GM06990 (cell line): ENCODE measurements around the gene NINJ1.

Experiments
- DNase-seq: peaks from one replicate; pipeline ENCODE4 v3.0.0-alpha.2; 2011; ENCODE audit not compliant: insufficient read length; ENCODE audit errors: extremely low read depth
- H3K27me3 ChIP-seq: replicated peaks from 2 replicates; pipeline ENCODE4 v1.6.0; 2011; ENCODE audit warnings: low read length; ENCODE audit not compliant: control insufficient read depth, insufficient read depth
- H3K36me3 ChIP-seq: 2 replicates; pipeline ENCODE4 v1.5.1; 2011; ENCODE audit warnings: low read length; ENCODE audit not compliant: control insufficient read depth, insufficient read depth
- H3K4me3 ChIP-seq: replicated peaks from 2 replicates; pipeline ENCODE4 v1.5.1; 2011; ENCODE audit warnings: low read depth, mild to moderate bottlenecking, control low read depth, low read length
- CTCF ChIP-seq: IDR thresholded peaks from 2 replicates; pipeline ENCODE4 v1.5.1; 2011; ENCODE audit warnings: low read length, control low read depth, mild to moderate bottlenecking, inconsistent platforms; ENCODE audit not compliant: insufficient read depth, poor library complexity, severe bottlenecking

The NINJ1 gene

GRCh38 chr9:93178851-93179786 is 45.1 kb upstream of the NINJ1 start:
- TF ChIP-seq CTCF, result no peak
- no peak for DNase-seq
- H3K36me3 ChIP-seq, result no peaks in the 10 kb centered on the region

GRCh38 chr9:93177676-93178075 is 43.6 kb upstream of the NINJ1 start:
- H3K4me3 ChIP-seq, result no peak overlapping the region
- H3K36me3 ChIP-seq, result no peaks in the 10 kb centered on the region
- H3K27me3 ChIP-seq, result no peaks in the 10 kb centered on the region; the same call in 1 of the 2 replicates
- no peak for TF ChIP-seq CTCF
- no peak for DNase-seq

More at GRCh38 chr9:93178851-93179786, 45.1 kb upstream of the NINJ1 start:
- H3K4me3 ChIP-seq, result no peak overlapping the region
- H3K27me3 ChIP-seq, result peaks cover 2% of the 10 kb centered on the region

- Histone ChIP-seq H3K27me3 (no peaks in the 10 kb centered on the region; the same call in 1 of the 2 replicates), H3K36me3 (no peaks in the 10 kb centered on the region), H3K4me3 (no peak overlapping the region)
- DNase-seq, result no peak
- no peak for TF ChIP-seq CTCF
These were observed 40.9 kb upstream of the NINJ1 start for GRCh38 chr9:93174976-93175375.

GRCh38 chr9:93173365-93174051 is 39.5 kb upstream of the NINJ1 start:
- Histone ChIP-seq H3K36me3 (no peaks in the 10 kb centered on the region), H3K27me3 (no peaks in the 10 kb centered on the region; the same call in 1 of the 2 replicates), H3K4me3 (no peak overlapping the region)
- no peak for DNase-seq
- no peak for TF ChIP-seq CTCF

GRCh38 chr9:93172666-93173364 is 38.8 kb upstream of the NINJ1 start:
- TF ChIP-seq CTCF, result no peak
- DNase-seq, result no peak
- Histone ChIP-seq H3K27me3 (no peaks in the 10 kb centered on the region), H3K36me3 (no peaks in the 10 kb centered on the region), H3K4me3 (no peak overlapping the region)
